Activated B cell treated with CpG ODN at 0.5 μM for 24 hours (primary cell): ENCODE data around the gene NPLOC4. TPM values are rescaled to one million over a fixed set of nuclear protein-coding genes. Genes with fewer than 3 reads are reported as not detected.

Experiments used
- ATAC-seq: fragments of 200-7000 bp; cut with Tn5 transposase; one replicate; pipeline ENCODE4 v1.10.0; 2021; ENCODE audit warnings: low read depth, mild to moderate bottlenecking, moderate library complexity
- CTCF ChIA-PET: fragments of 350-600 bp; sonication (Branson Sonifier 250); formaldehyde crosslinking; loops from one replicate; lab custom pipeline; 2021; ENCODE audit warnings: antibody characterized with exemption; lab: Charles Lee
- POLR2A ChIA-PET: fragments of 350-600 bp; sonication (Branson Sonifier 250); formaldehyde crosslinking; loops from one replicate; lab custom pipeline; 2021; ENCODE audit warnings: antibody characterized with exemption; lab: Charles Lee
- DNase-seq: peaks from one replicate; pipeline ENCODE4 v3.0.0; 2022
- H3K27ac Mint-ChIP-seq: one replicate; pipeline ENCODE4 v1.8.0; 2020; ENCODE audit warnings: mixed read lengths
- H3K27me3 Mint-ChIP-seq: one replicate; pipeline ENCODE4 v1.8.0; 2021; ENCODE audit warnings: mixed read lengths
- H3K36me3 Mint-ChIP-seq: one replicate; pipeline ENCODE4 v1.8.0; 2021; ENCODE audit warnings: low read depth, mixed read lengths
- H3K4me1 Mint-ChIP-seq: one replicate; pipeline ENCODE4 v1.8.0; 2021; ENCODE audit warnings: mixed read lengths
- H3K4me3 Mint-ChIP-seq: one replicate; pipeline ENCODE4 v1.8.0; 2020; ENCODE audit warnings: mild to moderate bottlenecking, mixed read lengths
- H3K9me3 Mint-ChIP-seq: one replicate; pipeline ENCODE4 v1.8.0; 2020; ENCODE audit warnings: mixed read lengths
- CTCF ChIP-seq: fragments of 200-600 bp; IDR thresholded peaks from one replicate; pipeline ENCODE4 v1.8.0; 2022; ENCODE audit warnings: antibody characterized with exemption, mild to moderate bottlenecking
- intact Hi-C: fragments of 100-400 bp; cut with micrococcal nuclease; formaldehyde crosslinking; loops from one replicate; pipeline ENCODE4 v1.15.1; 2024
- total RNA-seq: library from RNA; stranded (reverse); gene quantifications from 2 replicates; pipeline ENCODE4 v1.2.3, GENCODE V29; 2022

The NPLOC4 gene
- total RNA-seq, 1 donor from 2014 or later, result 132 TPM

GRCh38 chr17:81570964-81571363 is 65.9 kb downstream of the NPLOC4 start:
- CTCF ChIA-PET, result no interaction called here
- POLR2A ChIA-PET, result no interaction called here
- Mint-ChIP-seq H3K27ac (no peak overlapping the region), H3K36me3 (peaks cover 87% of the 10 kb centered on the region), H3K9me3 (no peaks in the 10 kb centered on the region), H3K4me1 (no peaks in the 10 kb centered on the region), H3K4me3 (no peak overlapping the region), H3K27me3 (no peaks in the 10 kb centered on the region)
- no peak for TF ChIP-seq CTCF
- ATAC-seq (no peak), DNase-seq (no peak)
- intact Hi-C loops, result no loop called here

GRCh38 chr17:81569986-81570514 is 66.9 kb downstream of the NPLOC4 start:
- no peak overlapping the region for H3K27ac Mint-ChIP-seq
- no peak for DNase-seq
- no peak overlapping the region for H3K4me3 Mint-ChIP-seq
- ATAC-seq, result no peak
- ChIA-PET POLR2A (interaction anchor here (0.5 kb wide), 1 partner anchor 16 kb away, joined by 4 read pairs; no protein-coding TSS in a partner anchor), CTCF (no interaction called here)
- intact Hi-C loops, result no loop called here
- H3K27me3 Mint-ChIP-seq, result no peaks in the 10 kb centered on the region
- H3K4me1 Mint-ChIP-seq, result no peaks in the 10 kb centered on the region
- H3K9me3 Mint-ChIP-seq, result no peaks in the 10 kb centered on the region
- TF ChIP-seq CTCF, result no peak
- H3K36me3 Mint-ChIP-seq, result peaks cover 89% of the 10 kb centered on the region

GRCh38 chr17:81568416-81568815 is 68.5 kb downstream of the NPLOC4 start:
- Mint-ChIP-seq H3K27ac (no peak overlapping the region), H3K27me3 (no peaks in the 10 kb centered on the region), H3K4me1 (peaks cover 3% of the 10 kb centered on the region), H3K9me3 (no peaks in the 10 kb centered on the region), H3K36me3 (peaks cover 87% of the 10 kb centered on the region), H3K4me3 (no peak overlapping the region)
- POLR2A ChIA-PET, result no interaction called here
- CTCF ChIA-PET, result interaction anchor here (1.4 kb wide), 1 partner anchor 33 kb away, joined by 3 read pairs; no protein-coding TSS in a partner anchor
- intact Hi-C loops, result no loop called here
- no peak for TF ChIP-seq CTCF
- ATAC-seq (no peak), DNase-seq (no peak)

- POLR2A ChIA-PET, result no interaction called here
Measured at GRCh38 chr17:81567191-81567590, 69.7 kb downstream of the NPLOC4 start.

More at GRCh38 chr17:81567191-81567590, 69.7 kb downstream of the NPLOC4 start:
- DNase-seq (no peak), ATAC-seq (no peak)
- CTCF ChIA-PET, result no interaction called here
- TF ChIP-seq CTCF, result no peak
- Mint-ChIP-seq H3K27ac (no peak overlapping the region), H3K4me1 (peaks cover 14% of the 10 kb centered on the region), H3K9me3 (no peaks in the 10 kb centered on the region), H3K36me3 (peaks cover 88% of the 10 kb centered on the region), H3K27me3 (no peaks in the 10 kb centered on the region), H3K4me3 (no peak overlapping the region)
- intact Hi-C loops, result no loop called here
